ENCODE results near the gene XPR1. TPM values are rescaled to one million over a fixed set of nuclear protein-coding genes. Genes with fewer than 3 reads are reported as not detected.

Gene XPR1
- total RNA-seq, 1 experiment from 2014 or later, result 30.7 TPM

DNA sequence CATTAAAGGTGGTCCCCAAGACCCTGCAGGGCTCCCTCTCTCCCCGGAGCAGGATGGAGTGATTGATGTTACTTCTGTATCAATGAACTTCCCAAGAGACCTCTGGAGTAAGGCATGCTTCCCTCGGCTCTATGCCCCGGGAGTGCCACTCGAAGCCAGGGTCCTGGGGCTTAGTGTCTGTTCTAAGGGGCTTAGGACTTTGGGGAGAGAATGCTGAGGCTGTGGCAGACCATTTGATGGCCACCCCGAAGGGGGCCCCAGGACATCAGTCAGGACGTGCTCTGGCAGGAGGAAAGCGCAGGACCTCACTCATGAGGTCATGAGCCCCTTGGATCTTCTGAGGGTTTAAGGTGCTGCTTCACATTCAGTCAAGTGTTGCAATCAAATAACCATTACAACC is 288.4 kb downstream of the XPR1 start:
- Histone ChIP-seq H3K27me3 (replicated peaks; ENCODE audit: insufficient read depth, low read depth, low read length, poor library complexity) (no peaks in the 10 kb centered on the region), H3K4me1 (ENCODE audit: insufficient read depth, low read length, poor library complexity, severe bottlenecking) (peaks cover 19% of the 10 kb centered on the region), H3K9me3 (ENCODE audit: low read depth, low read length, poor library complexity, severe bottlenecking) (no peaks in the 10 kb centered on the region), H3K4me3 (ENCODE audit: low read depth, low read length, poor library complexity, severe bottlenecking) (no peak overlapping the region), H3K36me3 (ENCODE audit: insufficient read depth, low read length, poor library complexity, severe bottlenecking) (no peaks in the 10 kb centered on the region), H3K27ac (ENCODE audit: low read depth, low read length, poor library complexity, severe bottlenecking) (no peak overlapping the region)
- intact Hi-C loops (cut with micrococcal nuclease; ENCODE audit: unreplicated experiment), result no loop called here
- ChIA-PET CTCF (interaction anchor here (0.6 to 0.7 kb wide), 4 partner anchors 12 to 394 kb away, joined by 3 to 7 read pairs (median 6); no protein-coding TSS in a partner anchor), POLR2A (ENCODE audit: low non-redundant PET) (no interaction called here)
- no peak for DNase-seq (ENCODE audit: low spot score)
- TF ChIP-seq, protein P1, sequence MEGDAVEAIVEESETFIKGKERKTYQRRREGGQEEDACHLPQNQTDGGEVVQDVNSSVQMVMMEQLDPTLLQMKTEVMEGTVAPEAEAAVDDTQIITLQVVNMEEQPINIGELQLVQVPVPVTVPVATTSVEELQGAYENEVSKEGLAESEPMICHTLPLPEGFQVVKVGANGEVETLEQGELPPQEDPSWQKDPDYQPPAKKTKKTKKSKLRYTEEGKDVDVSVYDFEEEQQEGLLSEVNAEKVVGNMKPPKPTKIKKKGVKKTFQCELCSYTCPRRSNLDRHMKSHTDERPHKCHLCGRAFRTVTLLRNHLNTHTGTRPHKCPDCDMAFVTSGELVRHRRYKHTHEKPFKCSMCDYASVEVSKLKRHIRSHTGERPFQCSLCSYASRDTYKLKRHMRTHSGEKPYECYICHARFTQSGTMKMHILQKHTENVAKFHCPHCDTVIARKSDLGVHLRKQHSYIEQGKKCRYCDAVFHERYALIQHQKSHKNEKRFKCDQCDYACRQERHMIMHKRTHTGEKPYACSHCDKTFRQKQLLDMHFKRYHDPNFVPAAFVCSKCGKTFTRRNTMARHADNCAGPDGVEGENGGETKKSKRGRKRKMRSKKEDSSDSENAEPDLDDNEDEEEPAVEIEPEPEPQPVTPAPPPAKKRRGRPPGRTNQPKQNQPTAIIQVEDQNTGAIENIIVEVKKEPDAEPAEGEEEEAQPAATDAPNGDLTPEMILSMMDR (conservative IDR thresholded peaks at IDR 0.05; ENCODE audit: low read depth, low read length), result no peak
- TF ChIP-seq EZH2 (IDR thresholded peaks at IDR 0.05; ENCODE audit: borderline replicate concordance, low read depth, low read length, poor library complexity, severe bottlenecking), result no peak
- BruUV-seq (replicated peaks), result no TSS peak

DNA sequence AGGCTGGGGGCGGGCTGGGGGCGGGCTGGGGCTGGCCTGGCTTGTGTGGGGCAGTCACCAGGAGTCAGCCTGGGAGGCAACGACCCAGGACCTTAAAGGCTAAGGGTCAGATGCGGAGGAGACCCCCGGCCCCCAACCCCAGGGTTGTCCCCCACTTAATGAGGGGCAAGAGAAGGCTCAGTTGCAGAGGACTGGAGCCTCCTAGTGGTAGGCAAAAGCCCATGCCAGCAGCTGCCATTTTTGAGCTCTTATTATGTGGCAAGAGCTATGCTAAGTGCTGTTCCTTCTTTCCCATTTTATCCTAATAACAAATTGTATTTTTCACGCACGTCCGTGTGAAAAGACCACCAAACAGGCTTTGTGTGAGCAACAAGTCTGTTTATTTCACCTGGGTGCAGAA is 288.9 kb downstream of the XPR1 start:
- Histone ChIP-seq H3K36me3 (ENCODE audit: insufficient read depth, low read length, poor library complexity, severe bottlenecking) (no peaks in the 10 kb centered on the region), H3K27ac (ENCODE audit: low read depth, low read length, poor library complexity, severe bottlenecking) (no peak overlapping the region), H3K27me3 (replicated peaks; ENCODE audit: insufficient read depth, low read depth, low read length, poor library complexity) (no peaks in the 10 kb centered on the region), H3K4me3 (ENCODE audit: low read depth, low read length, poor library complexity, severe bottlenecking) (no peak overlapping the region), H3K4me1 (ENCODE audit: insufficient read depth, low read length, poor library complexity, severe bottlenecking) (peaks cover 24% of the 10 kb centered on the region), H3K9me3 (ENCODE audit: low read depth, low read length, poor library complexity, severe bottlenecking) (no peaks in the 10 kb centered on the region)
- intact Hi-C loops (cut with micrococcal nuclease; ENCODE audit: unreplicated experiment), result no loop called here
- CTCF ChIA-PET, result interaction anchor here (0.6 to 0.7 kb wide), 4 partner anchors 12 to 394 kb away, joined by 3 to 7 read pairs (median 6); no protein-coding TSS in a partner anchor
- no peak for TF ChIP-seq EZH2 (IDR thresholded peaks at IDR 0.05; ENCODE audit: borderline replicate concordance, low read depth, low read length, poor library complexity, severe bottlenecking)
- TF ChIP-seq, protein P1 (conservative IDR thresholded peaks at IDR 0.05; ENCODE audit: low read depth, low read length), result peak; percentile 38
- POLR2A ChIA-PET (ENCODE audit: low non-redundant PET), result no interaction called here
- no peak for DNase-seq (ENCODE audit: low spot score)
- no TSS peak for BruUV-seq (replicated peaks)

DNA sequence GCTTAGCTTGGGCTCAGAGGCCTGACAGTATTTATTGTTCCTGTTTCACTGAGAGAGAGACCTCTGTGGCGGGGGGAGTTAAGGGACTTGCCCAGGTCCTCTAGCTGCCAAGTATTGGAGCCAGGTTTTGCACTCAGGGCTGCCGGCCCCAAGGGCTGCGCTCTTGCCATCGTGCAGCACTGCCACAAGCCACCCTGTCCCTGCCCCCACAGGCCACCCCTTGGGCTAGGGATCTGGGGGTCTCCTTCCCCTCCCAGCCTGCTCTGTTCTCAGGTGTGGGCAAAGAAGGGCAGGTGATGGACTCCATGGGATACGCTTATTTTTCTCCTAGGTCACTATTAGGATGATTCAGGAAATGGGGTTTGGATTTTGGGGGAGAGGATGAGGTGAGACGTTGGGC is 289.6 kb downstream of the XPR1 start:
- TF ChIP-seq EZH2 (IDR thresholded peaks at IDR 0.05; ENCODE audit: borderline replicate concordance, low read depth, low read length, poor library complexity, severe bottlenecking), result no peak
- TF ChIP-seq, protein P1 (conservative IDR thresholded peaks at IDR 0.05; ENCODE audit: low read depth, low read length), result no peak
- POLR2A ChIA-PET (ENCODE audit: low non-redundant PET), result no interaction called here
- no peaks in the 10 kb centered on the region for H3K9me3 ChIP-seq (ENCODE audit: low read depth, low read length, poor library complexity, severe bottlenecking)
- H3K27ac ChIP-seq (ENCODE audit: low read depth, low read length, poor library complexity, severe bottlenecking), result no peak overlapping the region
- peaks cover 31% of the 10 kb centered on the region for H3K4me1 ChIP-seq (ENCODE audit: insufficient read depth, low read length, poor library complexity, severe bottlenecking)
- CTCF ChIA-PET, result interaction anchor here (0.6 kb wide), 1 partner anchor 164 kb away, joined by 4 read pairs; no protein-coding TSS in a partner anchor
- no peaks in the 10 kb centered on the region for H3K27me3 ChIP-seq (replicated peaks; ENCODE audit: insufficient read depth, low read depth, low read length, poor library complexity)
- intact Hi-C loops (cut with micrococcal nuclease; ENCODE audit: unreplicated experiment), result no loop called here
- H3K36me3 ChIP-seq (ENCODE audit: insufficient read depth, low read length, poor library complexity, severe bottlenecking), result no peaks in the 10 kb centered on the region
- no peak overlapping the region for H3K4me3 ChIP-seq (ENCODE audit: low read depth, low read length, poor library complexity, severe bottlenecking)
- DNase-seq (ENCODE audit: low spot score), result no peak
- BruUV-seq (replicated peaks), result no TSS peak
